SKM-1 (cell line): ENCODE data around the gene CACTIN.
A peak's percentile ranks its signal among the peaks of the same experiment; 100 is the strongest.
"Not testable (repeated sequence)": the region's sequence is repeated elsewhere in the genome, so short reads cannot be mapped to it uniquely, and the experiment has no call there.

Source experiments
- DNase-seq: peaks from one replicate; lab custom pipeline; 2025; ENCODE audit not compliant: unreplicated experiment; lab: John Stamatoyannopoulos, UW

The CACTIN gene

DNA sequence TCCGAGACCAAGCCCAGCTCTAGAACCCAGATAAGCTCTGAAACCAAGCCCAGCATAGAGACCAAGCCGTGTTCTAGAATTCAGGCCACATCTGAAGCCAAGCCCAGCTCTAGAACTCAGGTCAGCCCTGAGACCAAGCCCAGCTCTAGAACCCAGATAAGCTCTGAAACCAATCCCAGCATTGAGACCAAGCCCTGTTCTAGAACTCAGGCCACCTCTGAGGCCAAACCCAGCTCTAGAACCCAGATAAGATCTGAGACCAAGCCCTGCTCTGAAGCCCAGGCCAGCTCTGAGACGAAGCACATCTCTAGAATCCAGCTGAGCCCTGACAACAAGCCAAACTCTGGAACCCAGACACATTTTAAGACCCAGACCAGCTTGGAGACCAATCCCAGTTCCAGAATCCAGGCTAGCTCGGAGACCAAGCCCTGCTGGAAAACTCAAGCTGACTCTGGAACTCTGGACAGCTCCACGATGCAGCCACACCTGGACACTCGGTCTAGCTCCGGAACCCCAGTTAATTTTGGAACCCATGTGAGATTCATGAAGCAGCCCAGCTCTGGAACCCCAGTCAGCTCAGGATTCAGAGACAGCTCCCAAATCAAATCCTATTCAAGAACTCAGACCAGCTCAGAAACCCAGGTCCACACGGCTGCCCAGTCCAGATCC is 35.5 kb downstream of the CACTIN start:
- no peak for DNase-seq

GRCh38 chr19:3589949-3590348 is 36.6 kb downstream of the CACTIN start:
- DNase-seq, result no peak

DNA sequence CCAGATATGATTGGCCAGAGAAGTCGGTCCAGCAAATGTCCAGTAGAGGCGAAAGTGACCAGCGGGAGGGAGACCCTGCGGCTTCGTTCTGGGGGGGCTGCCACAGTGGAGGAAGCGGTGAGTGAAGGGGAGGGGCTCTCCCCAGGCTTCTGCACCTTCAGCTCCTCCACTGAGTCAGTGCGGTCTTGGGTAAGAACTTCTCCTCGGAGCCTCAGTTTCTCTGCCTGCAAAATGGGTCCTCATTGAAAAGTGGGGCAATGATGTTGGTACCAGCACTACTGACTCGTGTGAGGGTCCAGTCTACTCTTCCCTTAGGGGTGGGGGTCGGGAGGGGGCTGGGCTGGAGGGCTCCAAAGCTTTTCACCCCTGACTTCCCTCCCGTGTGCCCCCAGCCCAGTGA is 37.2 kb downstream of the CACTIN start:
- no peak for DNase-seq

GRCh38 chr19:3586707-3587346 is 39.8 kb downstream of the CACTIN start:
- DNase-seq, result no peak

DNA sequence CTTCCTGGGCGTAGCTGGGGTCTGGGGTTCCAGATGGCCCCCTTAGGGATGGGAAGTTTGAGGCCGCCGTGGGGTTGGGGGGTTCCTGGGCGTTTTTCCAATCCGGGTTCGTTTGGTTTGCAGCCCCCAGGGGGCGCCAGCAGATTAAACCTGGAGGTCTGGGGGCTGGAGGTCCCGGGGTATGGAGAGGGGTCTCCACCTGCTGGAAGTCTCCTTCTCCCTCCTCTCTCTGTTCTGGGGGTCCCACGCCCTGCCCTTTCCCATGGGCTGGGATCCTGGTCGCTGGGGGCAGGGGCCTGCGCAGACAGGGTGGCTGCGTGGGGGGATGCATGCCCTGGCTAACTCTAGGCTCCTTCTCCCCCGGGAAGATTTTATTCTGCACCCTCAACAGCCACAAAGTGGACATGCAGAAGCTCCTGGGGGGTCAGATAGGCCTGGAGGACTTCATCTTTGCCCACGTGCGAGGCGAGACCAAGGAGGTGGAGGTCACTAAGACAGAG is 40.4 kb downstream of the CACTIN start:
- no peak for DNase-seq

- DNase-seq, result no peak
These were observed 41.1 kb downstream of the CACTIN start, which contains the start of gene GIPC3 for GRCh38 chr19:3585301-3586126. TSS of gene GIPC3 (plus strand) at chr19:3585478. CDS start at chr19:3585598, 120 bp downstream.

DNA sequence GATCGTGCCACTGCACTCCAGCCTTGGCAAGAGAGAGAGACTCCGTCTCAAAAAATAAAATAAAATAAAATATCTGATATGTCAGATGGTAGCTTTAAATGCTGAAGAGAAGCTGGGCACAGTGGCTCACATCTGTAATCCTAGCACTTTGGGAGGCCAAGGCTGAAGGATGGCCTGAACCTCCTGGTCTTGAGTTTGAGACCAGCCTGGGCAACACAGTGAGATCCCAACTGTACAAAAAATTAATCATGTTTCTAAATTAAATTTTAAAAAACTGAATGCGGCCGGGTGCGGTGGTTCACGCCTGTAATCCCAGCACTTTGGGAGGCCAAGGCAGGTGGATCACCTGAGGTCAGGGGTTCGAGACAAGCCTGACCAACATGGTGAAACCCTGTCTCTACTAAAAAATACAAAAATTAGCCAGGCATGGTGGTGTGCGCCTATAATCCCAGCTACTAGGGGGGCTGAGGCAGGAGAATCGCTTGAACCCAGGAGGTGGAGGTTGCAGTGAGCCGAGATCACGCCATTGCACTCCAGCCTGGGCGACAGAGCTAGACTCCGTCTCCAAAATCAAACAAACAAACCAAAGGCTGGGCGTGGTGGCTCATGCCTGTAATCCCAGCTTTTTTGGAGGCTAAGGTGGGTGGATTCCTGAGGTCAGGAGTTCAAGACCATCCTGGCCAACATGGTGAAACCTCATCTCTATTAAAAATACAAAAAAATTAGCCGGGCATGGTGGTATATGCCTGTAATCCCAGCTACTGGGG is 42.4 kb downstream of the CACTIN start:
- not testable (repeated sequence) for DNase-seq

- DNase-seq, result not testable (repeated sequence)
These were observed 44.8 kb downstream of the CACTIN start for GRCh38 chr19:3581792-3582191.

GRCh38 chr19:3580156-3580934 is 46.2 kb downstream of the CACTIN start:
- no peak for DNase-seq

GRCh38 chr19:3578390-3578789 is 48.2 kb downstream of the CACTIN start:
- DNase-seq, result no peak

DNA sequence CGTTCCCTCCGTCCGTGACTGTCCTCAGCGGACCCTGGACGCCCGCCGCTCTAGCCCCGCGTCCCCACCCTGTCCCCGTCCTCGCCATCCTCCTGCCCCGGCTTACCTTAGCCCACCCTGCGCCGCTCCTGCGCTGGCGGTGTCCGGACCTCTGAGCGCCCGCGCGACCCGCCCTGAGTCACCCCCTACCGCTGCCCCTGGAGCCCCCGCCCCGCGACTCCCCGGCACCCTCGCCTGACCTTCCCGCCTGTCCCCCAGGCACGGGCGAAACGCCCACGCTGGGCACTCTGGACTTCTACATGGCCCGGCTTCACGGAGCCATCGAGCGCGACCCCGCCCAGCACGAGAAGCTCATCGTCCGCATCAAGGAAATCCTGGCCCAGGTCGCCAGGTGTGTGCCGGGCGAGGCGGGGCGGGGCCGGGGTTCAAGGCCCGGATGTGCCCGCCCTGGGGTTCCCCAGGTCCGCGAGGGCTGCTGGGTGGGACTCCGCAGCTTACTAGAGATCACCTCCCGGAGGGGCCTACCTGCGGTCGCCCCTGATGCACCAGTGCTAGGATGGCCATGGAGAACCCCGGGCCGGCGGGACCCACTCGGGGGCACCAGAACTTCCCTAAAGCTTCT is 48.8 kb downstream of the CACTIN start:
- DNase-seq, result no peak

- no peak for DNase-seq
These were observed 49.7 kb downstream of the CACTIN start for GRCh38 chr19:3576696-3577443.

DNA sequence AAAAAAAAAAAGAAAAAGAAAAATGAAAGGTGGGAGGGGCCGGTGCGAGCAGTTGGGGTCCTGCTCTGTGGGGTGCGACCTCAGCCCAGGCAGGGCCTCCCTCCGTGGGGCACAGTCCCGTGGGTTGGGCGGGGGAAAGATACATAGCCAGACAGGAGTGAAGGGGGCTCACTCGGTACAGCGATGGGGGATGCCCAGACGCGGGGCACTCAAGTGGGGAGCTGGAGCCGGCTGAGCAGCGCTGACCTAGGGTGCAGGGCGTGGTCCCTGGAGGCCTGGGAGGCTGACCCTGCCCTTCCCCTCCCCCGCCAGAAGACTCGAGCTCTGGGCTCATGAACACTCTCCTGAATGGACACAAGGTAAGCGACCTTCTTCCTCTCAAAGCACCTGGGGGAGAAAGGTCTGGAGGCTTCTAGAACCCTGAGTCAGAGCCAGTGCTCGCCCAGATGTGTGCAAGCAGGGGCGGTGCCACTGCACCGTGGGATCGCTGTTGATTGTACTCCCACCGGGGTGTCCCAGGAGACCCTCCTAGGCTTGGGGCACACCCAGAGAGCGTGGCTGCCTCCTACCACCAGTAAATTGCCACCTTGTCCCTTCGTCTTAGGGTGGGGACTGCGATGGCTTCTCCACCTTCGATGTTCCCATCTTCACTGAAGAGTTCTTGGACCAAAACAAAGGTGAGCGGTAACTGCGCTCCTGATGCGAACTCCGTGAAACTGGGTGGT is 50.5 kb downstream of the CACTIN start:
- DNase-seq, result no peak

GRCh38 chr19:3575260-3575741 is 51.3 kb downstream of the CACTIN start:
- peak; percentile 31 for DNase-seq

DNA sequence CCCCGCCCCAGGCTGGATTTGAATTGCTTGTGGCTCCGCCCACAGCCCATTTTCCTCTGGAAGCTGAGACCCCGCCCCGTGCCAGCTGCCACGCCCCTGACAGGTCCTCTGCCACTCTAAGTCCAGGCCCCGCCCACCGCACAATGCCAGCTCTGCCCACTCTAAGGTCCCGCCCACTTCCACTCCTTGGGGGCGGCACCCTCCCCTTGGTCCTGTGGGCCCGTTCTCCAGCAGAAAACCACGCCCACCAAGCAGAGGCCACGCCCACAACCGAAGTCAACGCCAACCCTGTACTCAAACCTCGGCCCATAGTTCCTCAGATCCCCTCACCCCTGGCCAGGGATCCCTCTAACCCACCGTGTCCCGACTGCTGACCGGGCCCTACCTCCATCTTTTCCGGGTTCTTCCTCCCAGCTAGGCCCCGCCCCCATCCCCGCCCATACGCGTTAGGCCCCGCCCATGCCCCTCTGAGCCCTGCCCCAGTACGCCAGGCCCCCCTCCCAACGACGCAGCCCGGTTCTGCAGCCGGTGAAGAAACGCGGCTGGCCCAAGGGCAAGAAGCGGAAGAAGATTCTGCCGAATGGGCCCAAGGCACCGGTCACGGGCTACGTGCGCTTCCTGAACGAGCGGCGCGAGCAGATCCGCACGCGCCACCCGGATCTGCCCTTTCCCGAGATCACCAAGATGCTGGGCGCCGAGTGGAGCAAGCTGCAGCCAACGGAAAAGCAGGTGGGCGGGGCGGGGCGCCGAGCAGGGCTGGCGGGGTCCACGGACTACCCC is 52.5 kb downstream of the CACTIN start:
- DNase-seq, result peak; percentile 96

DNA sequence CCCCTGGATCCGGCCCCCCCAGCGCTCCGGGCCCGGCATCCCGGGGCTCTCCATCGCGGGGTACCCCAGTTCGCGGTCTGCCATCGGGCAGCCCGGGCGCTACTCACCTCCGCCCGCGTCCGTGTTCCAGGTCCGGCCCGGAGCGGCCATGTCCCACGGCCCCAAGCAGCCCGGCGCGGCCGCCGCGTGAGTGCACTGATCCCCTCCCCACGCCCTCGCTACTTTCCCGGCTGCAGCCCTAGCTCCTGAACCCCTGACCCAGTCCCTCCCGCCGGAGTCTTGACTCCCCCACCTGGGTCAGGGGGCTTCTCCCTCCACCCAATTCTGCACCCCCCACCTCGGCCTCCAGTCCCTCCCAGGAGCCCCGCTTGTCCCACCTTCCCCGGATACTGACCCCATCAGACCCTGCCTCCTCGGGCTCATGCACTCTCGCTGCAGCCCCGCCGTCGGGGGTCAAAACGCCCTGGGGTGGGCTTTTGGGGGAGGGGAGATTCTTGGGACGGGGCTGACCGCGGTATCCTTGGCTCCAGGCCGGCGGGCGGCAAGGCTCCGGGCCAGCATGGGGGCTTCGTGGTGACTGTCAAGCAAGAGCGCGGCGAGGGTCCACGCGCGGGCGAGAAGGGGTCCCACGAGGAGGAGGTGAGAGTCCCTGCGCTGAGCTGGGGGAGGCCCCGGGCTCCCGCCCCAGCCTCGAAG is 53.3 kb downstream of the CACTIN start:
- DNase-seq, result no peak

DNA sequence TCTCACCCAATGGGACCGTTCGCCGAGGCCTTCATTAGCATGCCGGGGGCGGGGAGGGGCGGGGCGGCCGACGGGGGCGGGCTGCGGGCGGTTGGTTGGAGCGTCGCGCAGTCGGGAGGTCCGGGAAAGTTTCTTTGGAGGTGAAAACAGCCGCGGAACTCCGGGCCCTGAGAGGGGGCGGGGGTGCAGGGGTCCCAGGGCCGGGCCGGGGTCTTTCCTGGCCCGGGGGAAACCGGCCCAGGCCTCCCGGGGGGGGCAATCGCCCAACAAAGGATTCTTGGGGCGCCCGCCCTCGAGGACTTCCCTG is 53.8 kb downstream of the CACTIN start, which contains the start of gene HMG20B:
TSS of gene HMG20B (plus strand) at position 90 of the 307 bp plus-strand sequence. CDS start 366 bp downstream, outside the sequence.
- DNase-seq, result no peak
